Measurements from ENCODE around the gene RHBDL2. TPM values are rescaled to one million over a fixed set of nuclear protein-coding genes. Genes with fewer than 3 reads are reported as not detected.

Gene RHBDL2
- total and polyA plus RNA-seq, 9 of the 15 experiments (the other 6 are each of a cell fraction or from before 2014, with no cell fraction given), result not detected

GRCh38 chr1:38990738-38991637 lies 49.4 kb upstream of the RHBDL2 start, which contains the start of gene AKIRIN1 (continued):
- TF ChIP-seq YY1 (IDR thresholded peaks at IDR 0.05; ENCODE audit: borderline replicate concordance in 1 of 3, control insufficient read depth in 1 of 3, extremely low read depth in 1 of 3, insufficient read depth in 3 of 3, insufficient read length in 1 of 3, insufficient replicate concordance in 2 of 3, low read depth in 1 of 3, low read length in 2 of 3) (peak; percentile 61 to 97 (median 93)), ETV6 (IDR thresholded peaks at IDR 0.05; ENCODE audit: borderline replicate concordance in 1 of 2, low read depth in 2 of 2, low read length in 1 of 2) (no peak), ETV6 (CRISPR knock-in tag; IDR thresholded peaks at IDR 0.05; ENCODE audit: borderline replicate concordance) (0 out of 2 replicates have a peak, but pooled peaks have one; percentile 37), NCOA2 (IDR thresholded peaks at IDR 0.05; ENCODE audit: partially characterized antibody in 2 of 2) (peak in 1 of 2 experiments; percentile 66), ZNF668 (CRISPR knock-in tag; IDR thresholded peaks at IDR 0.05) (no peak), PCBP1 (IDR thresholded peaks at IDR 0.05; ENCODE audit: low read depth, low read length, poor library complexity, severe bottlenecking) (peak; percentile 100), MTF1 (CRISPR knock-in tag; IDR thresholded peaks at IDR 0.05; ENCODE audit: borderline replicate concordance) (no peak), ZNF431 (CRISPR knock-in tag; IDR thresholded peaks at IDR 0.05) (no peak), JUND (IDR thresholded peaks at IDR 0.05; ENCODE audit: borderline replicate concordance, low read depth, low read length) (peak; percentile 99), JUND (tag; IDR thresholded peaks at IDR 0.05; ENCODE audit: borderline replicate concordance, low read depth, low read length) (no peak; the same call in 2 of the 3 replicates), PML (IDR thresholded peaks at IDR 0.05; ENCODE audit: low read length) (peak; percentile 68; the same call in 1 of the 2 replicates), ZNF316 (IDR thresholded peaks at IDR 0.05) (no peak), ZNF184 (CRISPR knock-in tag; IDR thresholded peaks at IDR 0.05) (no peak), SETDB1 (IDR thresholded peaks at IDR 0.05; ENCODE audit: low read length) (no peak), MED1 (CRISPR knock-in tag; IDR thresholded peaks at IDR 0.05; ENCODE audit: borderline replicate concordance) (no peak), BRD4 (IDR thresholded peaks at IDR 0.05) (peak; percentile 73; the same call in 1 of the 2 replicates), KHSRP (IDR thresholded peaks at IDR 0.05) (peak; percentile 91), FOS (IDR thresholded peaks at IDR 0.05; ENCODE audit: extremely low read depth, insufficient read length) (no peak), SOX6 (IDR thresholded peaks at IDR 0.05) (no peak), TCF3 (CRISPR knock-in tag; IDR thresholded peaks at IDR 0.05) (peak; percentile 31; the same call in 1 of the 2 replicates), TGIF2 (CRISPR knock-in tag; IDR thresholded peaks at IDR 0.05) (no peak), ATF7 (IDR thresholded peaks at IDR 0.05) (peak; percentile 100), ZNF76 (CRISPR knock-in tag; IDR thresholded peaks at IDR 0.05; ENCODE audit: borderline replicate concordance) (peak; percentile 73; the same call in 1 of the 2 replicates), SP2 (IDR thresholded peaks at IDR 0.05; ENCODE audit: extremely low read depth, low read depth, low read length, poor library complexity, severe bottlenecking) (no peak), ZC3H11A (IDR thresholded peaks at IDR 0.05; ENCODE audit: low read depth, low read length) (no peak), ZNF3 (CRISPR knock-in tag; IDR thresholded peaks at IDR 0.05) (no peak)
- TF ChIP-seq, protein P1, sequence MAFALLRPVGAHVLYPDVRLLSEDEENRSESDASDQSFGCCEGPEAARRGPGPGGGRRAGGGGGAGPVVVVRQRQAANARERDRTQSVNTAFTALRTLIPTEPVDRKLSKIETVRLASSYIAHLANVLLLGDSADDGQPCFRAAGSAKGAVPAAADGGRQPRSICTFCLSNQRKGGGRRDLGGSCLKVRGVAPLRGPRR (CRISPR knock-in tag; IDR thresholded peaks at IDR 0.05), result no peak
- TF ChIP-seq, protein P2, sequence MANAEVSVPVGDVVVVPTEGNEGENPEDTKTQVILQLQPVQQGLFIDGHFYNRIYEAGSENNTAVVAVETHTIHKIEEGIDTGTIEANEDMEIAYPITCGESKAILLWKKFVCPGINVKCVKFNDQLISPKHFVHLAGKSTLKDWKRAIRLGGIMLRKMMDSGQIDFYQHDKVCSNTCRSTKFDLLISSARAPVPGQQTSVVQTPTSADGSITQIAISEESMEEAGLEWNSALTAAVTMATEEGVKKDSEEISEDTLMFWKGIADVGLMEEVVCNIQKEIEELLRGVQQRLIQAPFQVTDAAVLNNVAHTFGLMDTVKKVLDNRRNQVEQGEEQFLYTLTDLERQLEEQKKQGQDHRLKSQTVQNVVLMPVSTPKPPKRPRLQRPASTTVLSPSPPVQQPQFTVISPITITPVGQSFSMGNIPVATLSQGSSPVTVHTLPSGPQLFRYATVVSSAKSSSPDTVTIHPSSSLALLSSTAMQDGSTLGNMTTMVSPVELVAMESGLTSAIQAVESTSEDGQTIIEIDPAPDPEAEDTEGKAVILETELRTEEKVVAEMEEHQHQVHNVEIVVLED (CRISPR knock-in tag; IDR thresholded peaks at IDR 0.05), result peak; percentile 47; the same call in 1 of the 2 replicates

All from K562 (cell line).